GM12874 (cell line): ENCODE results near the gene KLF4.

Experiments
- CTCF ChIP-seq: IDR thresholded peaks from 2 replicates; pipeline ENCODE4 v1.5.1; 2011; ENCODE audit warnings: low read depth, mild to moderate bottlenecking, control low read depth, low read length, moderate library complexity; ENCODE audit not compliant: insufficient read depth

Gene KLF4

GRCh38 chr9:107518037-107518807 is 28.7 kb upstream of the KLF4 start:
- no peak for TF ChIP-seq CTCF

GRCh38 chr9:107513464-107514100 is 24.0 kb upstream of the KLF4 start:
- TF ChIP-seq CTCF, result no peak

- no peak for TF ChIP-seq CTCF
Measured at GRCh38 chr9:107504585-107505455, 15.3 kb upstream of the KLF4 start.

- no peak for TF ChIP-seq CTCF
Measured at GRCh38 chr9:107502464-107502863, 12.9 kb upstream of the KLF4 start.

- TF ChIP-seq CTCF, result no peak
Measured at GRCh38 chr9:107496976-107497375, 7.4 kb upstream of the KLF4 start.

- TF ChIP-seq CTCF, result no peak
Measured at GRCh38 chr9:107492381-107492970, 2.9 kb upstream of the KLF4 start.
